HG02642 (cell line): ENCODE results near the gene SORCS2.

Source experiments
- ATAC-seq: cut with Tn5 transposase; IDR thresholded peaks from one replicate; pipeline ENCODE4 v1.9.1; 2021; ENCODE audit warnings: mild to moderate bottlenecking; ENCODE audit not compliant: unreplicated experiment, poor library complexity

Gene SORCS2

DNA sequence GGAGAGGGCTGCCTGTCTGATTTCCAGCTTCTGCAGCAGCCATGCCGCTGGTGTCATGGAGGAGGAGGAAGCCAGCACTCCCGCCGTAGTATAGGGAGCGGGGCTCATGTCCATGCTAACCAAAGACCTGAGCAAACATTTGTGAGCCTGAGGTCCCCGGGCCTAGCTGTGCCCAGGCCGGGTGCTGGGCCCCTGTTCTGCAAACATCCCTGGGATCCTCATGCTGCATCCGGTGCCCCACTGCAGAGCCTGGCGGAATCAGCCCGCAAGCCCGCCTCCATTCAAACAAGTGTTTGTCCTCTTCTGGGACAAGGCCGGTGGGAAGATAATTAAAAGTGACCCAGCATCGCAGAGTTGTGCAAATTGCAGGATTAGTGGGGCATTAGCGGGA is 106.3 kb downstream of the SORCS2 start:
- no peak for ATAC-seq

DNA sequence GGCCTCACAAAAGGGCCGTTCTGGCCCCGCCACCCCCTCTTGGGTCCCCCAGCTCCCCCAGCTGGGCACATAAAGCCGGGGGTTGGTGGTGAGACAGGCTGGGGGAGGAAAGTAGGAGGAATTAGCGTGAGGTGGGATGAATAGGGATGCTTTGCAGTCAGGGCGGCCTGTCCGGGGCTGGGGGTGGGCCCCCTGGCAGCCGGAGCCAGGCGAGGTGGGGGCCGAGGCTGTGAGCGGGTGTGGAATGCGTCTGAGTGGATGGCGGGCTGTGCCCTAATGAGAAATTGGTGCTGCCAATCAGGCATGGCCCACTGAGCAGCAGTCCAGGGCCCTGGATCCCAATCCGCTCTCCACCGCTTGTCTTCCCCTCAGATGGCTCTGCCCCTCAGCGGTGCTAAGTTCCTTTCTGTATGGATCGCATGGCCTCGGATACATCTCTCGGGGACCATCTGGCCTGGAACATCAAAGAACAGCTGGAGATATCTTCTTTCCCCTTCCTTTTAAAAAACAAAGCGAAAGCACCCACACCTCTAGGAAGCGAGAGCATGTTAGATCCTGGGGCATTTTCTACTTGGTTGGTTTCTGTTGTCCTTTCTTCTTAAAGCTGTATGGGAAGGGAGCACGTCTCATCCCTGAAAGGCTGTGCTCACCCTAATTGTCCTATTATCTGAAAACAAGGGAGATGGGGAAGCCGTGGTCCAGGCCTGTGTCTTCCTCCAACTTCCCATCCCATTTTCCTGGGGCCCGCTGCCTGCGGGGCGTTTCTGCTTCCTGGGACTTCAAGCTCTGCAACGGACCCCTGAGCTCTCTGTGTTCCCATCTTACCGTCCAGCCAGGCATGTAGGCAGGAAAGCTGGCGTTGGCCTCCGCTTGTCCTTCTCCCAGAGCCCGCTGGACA is 106.9 kb downstream of the SORCS2 start:
- ATAC-seq, result no peak

DNA sequence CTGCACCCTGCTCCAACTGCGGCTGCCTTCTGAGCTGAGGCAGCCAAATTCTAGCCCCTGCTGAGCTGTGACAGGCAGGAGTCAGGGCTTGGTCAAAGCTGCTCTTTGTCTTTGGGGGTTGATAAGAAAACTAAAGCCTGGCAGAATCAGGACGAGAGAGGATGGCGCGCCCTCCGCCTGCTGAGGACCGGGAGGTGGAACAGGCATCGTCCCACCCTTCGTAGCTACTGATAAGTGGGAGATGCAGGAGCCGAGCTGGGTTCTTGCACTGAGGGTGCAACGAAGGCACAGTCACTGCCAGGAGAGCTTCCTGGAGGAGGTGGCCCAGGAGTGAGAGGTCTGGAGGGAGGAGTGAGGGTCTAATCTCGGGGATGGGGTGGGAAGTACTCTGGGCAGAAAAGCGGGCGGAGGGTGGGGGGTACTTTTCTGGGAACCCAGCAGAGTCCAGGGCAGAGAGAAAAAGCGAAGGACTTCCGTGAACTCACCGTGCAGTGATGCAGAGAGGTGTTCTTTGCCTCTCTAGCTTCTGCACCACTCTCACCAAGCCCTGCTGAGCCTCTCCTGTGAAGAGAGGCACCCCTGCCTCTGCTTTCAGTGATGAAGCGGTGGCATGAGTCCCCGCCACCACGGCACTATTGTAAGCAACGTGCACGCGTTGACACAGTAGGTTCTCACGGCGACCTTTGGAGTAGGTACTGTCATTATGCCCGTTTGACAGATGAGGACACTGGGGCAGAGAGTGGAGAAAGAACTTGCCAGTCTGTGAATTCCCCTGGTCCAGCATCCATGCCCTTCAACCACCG is 107.8 kb downstream of the SORCS2 start:
- no peak for ATAC-seq

DNA sequence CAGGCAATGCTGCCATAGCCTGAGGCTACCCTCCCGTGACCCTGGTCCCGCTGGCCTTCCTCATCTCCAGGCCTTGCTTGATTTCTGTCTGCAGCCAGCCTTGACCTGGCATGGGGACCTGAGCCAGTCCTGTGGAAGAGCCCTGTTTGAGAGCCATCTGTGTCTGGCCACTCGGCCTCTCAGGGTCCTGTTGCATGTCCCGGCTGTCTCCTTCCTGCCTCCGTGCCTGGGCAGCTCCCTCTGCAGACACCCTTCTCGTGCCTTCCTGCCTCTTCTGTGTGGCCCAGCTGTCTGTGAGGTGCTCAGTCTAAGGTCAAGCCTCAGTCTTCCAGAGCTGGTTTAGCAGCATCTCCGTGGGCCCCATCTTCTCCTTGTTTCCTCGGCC is 108.4 kb downstream of the SORCS2 start:
- no peak for ATAC-seq

DNA sequence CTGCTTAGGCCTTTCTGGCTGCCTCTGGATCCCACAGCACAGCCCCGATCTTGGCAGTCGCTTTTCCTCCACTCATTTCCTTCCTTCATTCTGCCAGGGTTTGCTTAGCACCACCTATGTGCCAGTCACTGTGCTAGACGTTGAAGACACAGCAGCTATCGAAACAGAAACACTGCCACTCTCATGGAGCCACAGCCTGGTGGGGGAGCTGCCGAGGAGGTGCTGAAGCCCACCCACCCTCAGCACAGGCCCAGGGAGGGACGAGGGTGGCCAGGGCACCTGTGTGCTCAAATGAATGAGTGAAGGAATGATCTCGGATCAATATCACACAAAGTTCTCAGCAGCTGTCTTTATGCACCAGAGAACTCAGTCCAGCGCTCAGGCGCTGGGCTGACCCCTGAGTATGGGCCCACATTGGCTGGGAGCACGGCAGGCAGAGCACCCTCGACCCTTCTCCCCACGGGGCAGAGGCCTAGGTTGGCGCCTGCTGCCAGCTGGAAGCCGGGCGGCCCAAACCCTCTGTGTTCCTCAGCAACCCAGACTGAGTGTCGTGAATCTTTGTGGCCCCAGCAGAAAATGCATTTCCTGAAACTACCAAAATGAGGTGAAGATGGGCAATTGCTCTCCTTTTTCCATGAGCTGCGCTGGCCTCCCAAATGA is 108.9 kb downstream of the SORCS2 start:
- no peak for ATAC-seq

DNA sequence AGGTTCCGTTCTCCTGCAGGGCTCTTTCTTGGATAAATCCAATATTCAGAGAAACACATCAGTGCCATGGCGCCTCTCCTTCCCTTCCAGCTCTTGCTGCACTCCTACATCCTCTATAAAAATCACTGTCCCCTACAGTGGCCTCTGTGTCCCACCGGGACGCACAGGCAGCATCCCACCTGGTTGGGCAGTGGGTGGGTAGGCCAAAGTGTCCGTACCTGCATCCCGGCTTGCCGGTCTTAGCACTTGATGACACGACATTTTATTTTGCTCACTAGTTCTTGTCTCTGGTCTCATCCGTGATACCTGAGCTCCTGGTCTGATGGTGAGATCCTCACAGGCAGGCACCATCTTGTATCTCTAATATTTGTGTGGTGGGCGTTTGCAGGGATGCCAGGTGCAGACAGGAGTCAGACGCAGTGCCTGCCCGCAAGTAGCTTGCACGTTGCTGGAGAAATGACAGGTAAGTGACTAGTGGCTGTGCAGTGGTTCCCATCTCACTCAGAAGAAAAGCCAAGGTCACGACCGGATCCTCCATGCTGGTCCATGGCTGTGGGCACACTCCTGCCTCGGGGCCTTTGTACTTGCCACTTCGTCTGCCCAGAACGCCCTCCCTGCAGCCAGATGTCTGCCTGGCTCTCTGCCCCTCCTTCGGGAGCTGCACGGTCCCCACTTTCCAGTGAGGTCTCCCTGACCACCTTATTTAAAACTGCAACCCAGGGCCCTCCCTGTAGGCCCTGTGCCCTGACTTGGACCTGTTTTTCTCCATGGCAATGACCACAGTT is 109.7 kb downstream of the SORCS2 start:
- ATAC-seq, result no peak

DNA sequence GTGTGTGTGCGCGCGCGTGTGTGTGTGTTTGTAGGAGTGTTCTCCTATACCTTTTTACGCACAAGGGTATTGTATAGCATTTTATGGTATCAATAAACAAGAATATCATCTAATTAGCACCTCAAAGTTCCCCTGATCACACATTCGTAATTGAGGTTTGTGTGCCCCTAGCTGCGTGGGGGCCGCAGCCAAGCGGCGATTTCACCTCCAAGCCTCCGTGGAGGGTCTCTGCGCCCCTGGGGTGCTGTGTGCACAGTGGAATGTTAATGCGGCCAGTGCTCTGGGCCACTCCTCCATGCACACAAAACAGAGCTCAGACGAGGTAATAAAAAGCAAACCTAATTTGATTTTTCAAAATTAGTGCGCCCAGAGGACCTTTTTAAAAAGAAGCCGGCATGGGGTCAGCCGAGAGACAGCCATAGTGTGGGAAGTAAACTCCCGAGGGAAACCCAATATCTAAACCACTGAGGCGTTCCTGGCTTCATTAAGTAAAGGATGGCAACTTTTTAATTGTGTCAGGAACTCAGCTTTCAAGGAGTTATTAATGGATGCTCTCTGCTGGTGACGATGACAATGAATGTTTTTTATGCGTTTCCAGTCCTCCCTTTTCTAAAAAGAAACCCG is 110.6 kb downstream of the SORCS2 start:
- ATAC-seq, result no peak

DNA sequence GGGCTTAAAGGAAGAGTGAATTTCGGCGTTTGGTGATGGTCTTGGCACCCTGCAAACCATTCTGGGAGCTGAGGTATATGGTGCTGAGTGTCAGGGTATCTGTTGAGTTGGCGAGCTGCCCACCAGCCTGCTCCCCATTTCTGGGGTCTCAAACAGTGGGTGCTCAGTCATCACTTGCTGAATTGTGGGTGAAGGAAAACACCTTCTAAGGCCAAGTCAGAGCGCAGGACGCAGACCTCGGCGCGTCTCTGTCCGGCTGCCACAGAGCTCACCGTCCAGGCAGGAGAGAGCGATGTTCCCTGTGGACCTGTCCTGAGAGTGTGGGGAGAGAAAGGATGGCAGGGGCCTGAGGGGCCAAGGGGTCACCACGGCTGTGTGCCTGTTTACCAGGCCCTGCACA is 111.2 kb downstream of the SORCS2 start:
- no peak for ATAC-seq

DNA sequence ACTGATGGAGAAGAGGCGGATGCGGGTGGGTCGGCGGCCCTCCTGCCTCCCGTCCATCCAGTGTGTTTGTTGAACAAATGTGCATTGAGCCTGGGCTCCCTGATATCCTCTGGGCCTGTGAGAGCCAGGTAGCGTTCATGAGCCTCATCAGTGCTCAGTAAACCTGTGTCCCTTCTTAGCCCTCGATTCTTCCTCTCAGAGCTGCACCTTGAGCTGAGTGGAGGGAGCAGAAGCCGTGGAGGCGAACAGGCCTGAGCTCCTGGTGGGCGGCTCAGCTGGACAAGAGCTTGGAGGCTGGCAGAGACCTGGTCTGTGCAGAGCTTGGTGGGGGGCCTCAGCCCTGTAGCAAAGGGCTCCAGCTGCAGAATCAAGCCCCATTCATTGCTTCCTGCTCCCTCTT is 112.1 kb downstream of the SORCS2 start:
- no peak for ATAC-seq

DNA sequence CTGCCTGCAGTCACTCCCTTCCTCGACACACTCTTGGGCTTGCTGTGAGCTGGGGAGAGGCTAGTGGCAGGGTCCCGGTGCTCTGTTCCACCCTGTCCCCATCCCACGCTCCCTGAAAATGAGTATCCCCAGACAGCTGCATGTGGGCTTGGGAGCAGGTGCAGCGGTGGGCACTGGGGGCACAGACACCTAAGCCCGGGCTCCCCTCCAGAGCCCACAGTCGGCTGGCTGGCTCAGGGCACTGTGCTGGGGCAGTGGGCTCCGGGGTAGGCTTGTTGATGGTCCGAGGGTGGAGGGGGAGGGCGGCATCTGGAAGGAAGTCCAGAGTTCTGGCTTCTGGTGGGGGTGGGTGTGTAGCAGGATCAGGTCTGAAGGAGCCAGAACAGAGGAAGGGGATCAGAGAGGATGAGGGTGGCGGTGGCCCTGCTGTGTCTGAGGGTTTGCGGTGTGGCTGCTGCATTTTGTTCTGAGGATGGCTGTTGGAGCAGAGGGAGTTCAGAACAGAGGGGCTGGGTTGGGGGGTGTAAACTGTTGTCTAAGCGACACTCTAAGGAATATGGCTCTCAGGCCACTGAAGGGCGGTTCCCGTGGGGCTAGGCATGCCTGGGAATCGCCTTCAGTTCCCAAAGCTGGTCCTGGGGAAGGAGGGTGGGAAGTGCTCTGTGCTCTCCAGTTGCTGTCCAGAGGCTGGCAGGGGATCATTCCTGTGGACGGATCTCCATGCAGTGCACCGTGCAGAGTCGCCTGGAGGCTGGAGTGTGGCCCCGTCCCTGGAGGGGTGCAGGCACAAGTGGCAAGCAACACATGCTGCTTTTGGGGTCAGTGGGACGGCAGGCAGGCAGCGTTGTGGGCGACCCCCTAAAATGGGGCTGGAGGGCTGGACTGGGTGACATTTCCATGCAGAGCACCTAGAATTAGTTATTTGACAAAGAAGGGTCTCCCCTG is 114.0 kb downstream of the SORCS2 start:
- no peak for ATAC-seq

DNA sequence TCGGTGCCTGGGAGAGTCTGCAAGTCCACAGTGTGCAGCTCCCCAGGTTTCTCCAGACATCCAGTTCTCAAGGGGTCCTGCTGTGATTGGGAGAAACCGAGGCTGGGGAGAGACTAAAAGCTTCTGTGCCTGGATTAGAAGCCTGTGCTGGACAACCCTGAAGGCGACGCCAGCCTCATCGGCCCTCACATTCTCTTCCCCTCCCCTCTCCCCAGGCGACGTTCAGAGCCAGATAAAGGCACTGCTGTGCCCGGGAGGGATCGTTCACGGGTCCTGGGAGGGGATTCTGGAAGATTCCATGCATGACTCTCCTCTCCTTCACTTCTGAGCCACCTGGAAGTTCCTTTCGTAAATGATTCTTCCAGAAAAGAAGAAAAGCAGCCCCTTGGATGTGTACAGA is 114.6 kb downstream of the SORCS2 start:
- no peak for ATAC-seq

DNA sequence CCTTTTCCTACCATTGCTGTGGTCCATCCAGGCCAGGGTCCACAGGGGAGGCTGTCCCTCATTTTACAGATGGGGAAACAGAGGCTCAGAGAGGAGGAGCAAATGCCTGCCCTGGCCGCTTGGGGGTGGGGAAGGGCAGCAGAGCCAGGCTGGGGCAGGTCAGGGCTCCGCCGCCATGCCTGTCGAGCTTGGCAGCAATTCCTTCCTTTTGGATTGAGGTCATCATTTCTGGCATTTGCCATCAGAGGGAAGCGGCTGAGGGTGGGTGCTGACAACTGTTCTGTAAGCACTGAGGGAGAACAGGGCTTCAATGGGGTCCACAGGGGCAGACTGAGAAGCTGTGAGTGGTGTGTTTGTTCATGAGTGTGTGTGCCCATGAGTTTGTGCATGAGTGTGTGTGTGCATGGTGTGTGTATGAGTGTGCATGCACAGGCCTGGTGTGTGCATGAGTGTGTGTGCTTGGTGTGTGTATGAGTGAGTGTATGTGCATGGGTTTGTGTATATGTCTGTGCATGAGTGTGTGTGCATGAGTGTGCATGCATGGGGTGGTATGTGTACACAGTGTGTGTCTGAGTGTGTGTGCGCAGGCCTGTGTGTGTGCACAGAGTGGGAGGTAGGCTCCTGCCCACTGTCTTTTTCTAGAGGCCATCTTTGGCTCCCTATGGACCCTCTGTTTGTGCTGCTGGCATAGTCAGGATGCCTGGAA is 115.2 kb downstream of the SORCS2 start:
- no peak for ATAC-seq

DNA sequence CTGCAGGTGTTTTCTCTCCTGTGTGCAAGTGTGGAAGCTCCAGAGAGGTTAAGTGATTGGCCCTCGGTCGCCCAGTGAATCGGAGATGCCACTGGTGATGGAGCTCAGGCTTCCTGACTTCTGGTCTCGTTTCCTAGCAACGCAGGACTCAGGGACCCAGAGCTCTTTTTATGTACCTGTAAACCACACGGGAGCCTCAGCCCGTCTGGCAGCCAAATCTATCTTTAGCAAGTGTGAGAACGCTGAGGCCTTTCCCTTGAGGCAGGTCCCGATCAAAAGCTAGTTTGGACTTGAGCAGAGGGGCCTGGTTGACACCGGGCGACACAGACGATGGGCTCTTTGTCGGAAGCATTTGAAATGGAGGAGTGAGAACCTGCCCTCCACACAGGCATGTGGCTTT is 116.8 kb downstream of the SORCS2 start:
- ATAC-seq, result no peak

DNA sequence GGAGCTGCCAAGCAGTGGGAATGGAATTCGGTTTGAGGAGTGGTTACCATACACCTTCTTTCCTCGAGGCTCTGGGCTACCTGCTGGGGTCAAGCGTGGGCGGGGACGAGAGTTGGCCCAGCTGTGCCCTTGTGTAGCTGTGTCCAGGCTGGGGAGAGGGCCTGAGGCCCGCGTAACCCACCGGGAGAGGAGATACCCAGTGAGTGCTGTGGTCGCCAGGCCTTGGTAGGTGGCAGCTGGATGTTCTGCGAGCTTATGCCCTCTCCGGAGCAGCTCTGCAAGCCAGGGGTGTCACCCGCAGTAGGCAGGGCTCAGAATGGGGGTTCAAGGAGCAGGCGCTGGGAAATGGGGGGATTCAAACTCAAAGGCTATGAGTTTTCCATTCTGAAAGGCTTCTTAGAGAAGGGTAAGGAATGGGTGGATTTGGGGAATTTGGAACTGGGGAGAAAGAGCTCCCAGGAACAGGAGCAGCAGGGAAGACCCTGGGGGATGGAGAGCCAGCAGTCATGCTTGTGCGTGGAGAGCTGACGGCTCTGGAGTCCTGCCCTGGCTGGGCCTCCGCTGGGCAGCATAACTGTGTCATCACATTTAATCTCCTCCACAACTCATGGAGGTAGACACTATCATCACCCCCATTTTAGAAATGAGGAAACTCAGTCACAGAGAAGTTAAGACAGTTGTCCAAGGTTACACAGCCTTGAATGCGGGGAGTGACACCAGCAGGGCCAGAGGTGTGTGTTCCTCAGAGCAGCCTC is 117.5 kb downstream of the SORCS2 start:
- ATAC-seq, result no peak

DNA sequence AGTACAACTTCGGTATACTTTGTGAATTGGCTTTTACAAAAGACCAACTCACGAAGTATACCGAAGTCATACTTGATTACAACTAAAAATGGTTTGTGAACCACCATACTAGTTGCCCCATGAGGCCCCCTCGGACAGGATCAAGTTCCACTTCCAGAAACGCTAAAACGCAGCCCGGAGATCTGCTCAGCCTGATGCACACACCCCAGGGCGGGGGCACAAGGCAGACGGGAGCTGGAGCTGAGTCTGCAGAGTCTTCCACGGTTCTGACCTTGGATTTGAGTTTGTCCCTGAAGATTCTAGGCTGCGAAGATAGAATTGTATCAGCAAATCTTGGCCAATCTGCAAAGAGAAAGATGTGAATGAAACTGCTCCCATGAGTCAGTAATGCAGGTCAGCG is 118.1 kb downstream of the SORCS2 start:
- no peak for ATAC-seq

DNA sequence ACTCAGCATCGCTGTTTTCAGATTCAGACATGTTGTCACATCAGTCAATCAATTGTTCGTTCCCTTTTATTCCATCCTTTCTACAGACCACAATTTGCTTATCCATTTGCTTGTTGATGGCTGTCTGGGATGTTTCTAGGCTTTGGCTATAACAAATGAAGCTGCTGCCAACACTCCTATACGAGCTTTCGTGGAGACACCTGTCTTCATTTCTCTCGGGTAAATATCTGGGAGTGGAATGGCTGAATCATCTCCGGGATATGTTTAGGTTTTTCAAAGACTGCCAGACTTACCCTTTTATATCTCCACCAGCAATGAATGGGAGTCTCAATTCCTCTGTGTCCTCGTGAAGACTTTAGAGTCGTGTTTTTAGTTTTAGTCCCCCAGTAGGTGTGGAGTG is 118.9 kb downstream of the SORCS2 start:
- ATAC-seq, result no peak

DNA sequence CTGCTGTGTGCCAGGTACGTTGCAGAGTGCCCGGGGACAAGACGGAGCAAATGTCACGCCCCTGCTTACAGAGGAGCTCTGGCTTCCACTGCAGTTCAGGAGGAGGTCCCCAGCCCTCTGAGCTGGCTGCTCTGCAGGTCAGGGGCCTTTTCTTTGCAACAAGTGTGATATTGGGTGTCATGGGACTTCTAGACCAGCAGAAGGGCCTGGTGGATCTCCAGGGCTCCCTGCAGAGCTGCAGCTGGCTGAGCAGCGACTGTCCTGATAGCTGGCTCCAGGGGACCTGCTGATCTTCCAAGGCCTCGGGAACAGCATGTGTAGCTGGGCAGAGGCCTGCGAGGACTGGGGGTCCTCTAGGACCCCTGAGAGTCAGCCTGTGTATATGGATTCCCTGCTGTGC is 120.4 kb downstream of the SORCS2 start:
- no peak for ATAC-seq
